Measurements from ENCODE around the gene TPSB2. TPM values are rescaled to one million over a fixed set of nuclear protein-coding genes. Genes with fewer than 3 reads are reported as not detected.

The TPSB2 gene
- total RNA-seq, 1 experiment from 2014 or later: not detected

DNA sequence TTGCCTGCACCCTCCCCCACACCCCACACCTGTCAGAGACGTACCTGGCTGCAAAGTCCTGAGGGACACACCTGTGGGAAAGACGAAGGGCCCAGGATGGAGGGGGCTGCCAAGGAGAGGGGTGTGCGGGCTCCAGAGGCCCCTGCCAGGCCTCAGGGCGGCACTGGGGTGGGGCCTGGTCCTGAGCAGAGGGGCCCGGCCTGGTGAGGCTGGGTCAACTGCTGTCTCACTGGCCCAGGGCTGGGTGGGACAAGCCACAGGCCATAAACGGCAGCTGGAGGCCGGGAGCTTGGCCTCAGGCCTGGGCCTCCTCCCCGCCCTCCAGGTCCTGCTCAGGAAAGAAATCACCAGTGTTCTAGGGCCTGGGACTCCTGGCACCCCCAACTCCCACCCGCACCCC lies 5.4 kb downstream of the TPSB2 start:
- RAD21 ChIA-PET (ENCODE audit: low non-redundant PET in 1 of 2, low total read pairs in 2 of 2, uncharacterized antibody in 2 of 2, unreplicated experiment in 2 of 2): no interaction called here
- no peak overlapping the region for H3K27ac ChIP-seq (ENCODE audit: low read depth, low read length)
- POLR2A ChIA-PET: no interaction called here
- intact Hi-C loops (cut with micrococcal nuclease): no loop called here
- H4K20me1 ChIP-seq (ENCODE audit: insufficient read depth): no peaks in the 10 kb centered on the region
- H3K4me2 ChIP-seq (ENCODE audit: low read length): no peak overlapping the region
- TF ChIP-seq JUND (IDR thresholded peaks at IDR 0.05) (no peak), YY1 (IDR thresholded peaks at IDR 0.05; ENCODE audit: extremely low read depth, insufficient replicate concordance, low read depth, low read length) (no peak), SRF (IDR thresholded peaks at IDR 0.05; ENCODE audit: low read depth) (no peak), SIN3A (IDR thresholded peaks at IDR 0.05; ENCODE audit: low read depth) (no peak), POLR2A (IDR thresholded peaks at IDR 0.05; ENCODE audit: borderline replicate concordance, extremely low read depth, insufficient read depth, insufficient read length) (no peak), RAD21 (IDR thresholded peaks at IDR 0.05; ENCODE audit: low read depth) (no peak), CBX3 (IDR thresholded peaks at IDR 0.05; ENCODE audit: low read depth) (no peak), EZH2 (IDR thresholded peaks at IDR 0.05) (no peak), ELF1 (IDR thresholded peaks at IDR 0.05; ENCODE audit: borderline replicate concordance, low read depth) (no peak), EGR1 (IDR thresholded peaks at IDR 0.05; ENCODE audit: low read depth) (no peak), ZFX (IDR thresholded peaks at IDR 0.05) (no peak), REST (IDR thresholded peaks at IDR 0.05; ENCODE audit: low read depth) (no peak), FOSL1 (IDR thresholded peaks at IDR 0.05; ENCODE audit: low read depth) (no peak), TCF7L2 (IDR thresholded peaks at IDR 0.05; ENCODE audit: borderline replicate concordance, extremely low read depth, insufficient read depth, insufficient read length) (no peak), MAX (IDR thresholded peaks at IDR 0.05) (no peak), ZNF274 (IDR thresholded peaks at IDR 0.05; ENCODE audit: low read depth, low read length) (no peak)
- TF ChIP-seq, protein P1, sequence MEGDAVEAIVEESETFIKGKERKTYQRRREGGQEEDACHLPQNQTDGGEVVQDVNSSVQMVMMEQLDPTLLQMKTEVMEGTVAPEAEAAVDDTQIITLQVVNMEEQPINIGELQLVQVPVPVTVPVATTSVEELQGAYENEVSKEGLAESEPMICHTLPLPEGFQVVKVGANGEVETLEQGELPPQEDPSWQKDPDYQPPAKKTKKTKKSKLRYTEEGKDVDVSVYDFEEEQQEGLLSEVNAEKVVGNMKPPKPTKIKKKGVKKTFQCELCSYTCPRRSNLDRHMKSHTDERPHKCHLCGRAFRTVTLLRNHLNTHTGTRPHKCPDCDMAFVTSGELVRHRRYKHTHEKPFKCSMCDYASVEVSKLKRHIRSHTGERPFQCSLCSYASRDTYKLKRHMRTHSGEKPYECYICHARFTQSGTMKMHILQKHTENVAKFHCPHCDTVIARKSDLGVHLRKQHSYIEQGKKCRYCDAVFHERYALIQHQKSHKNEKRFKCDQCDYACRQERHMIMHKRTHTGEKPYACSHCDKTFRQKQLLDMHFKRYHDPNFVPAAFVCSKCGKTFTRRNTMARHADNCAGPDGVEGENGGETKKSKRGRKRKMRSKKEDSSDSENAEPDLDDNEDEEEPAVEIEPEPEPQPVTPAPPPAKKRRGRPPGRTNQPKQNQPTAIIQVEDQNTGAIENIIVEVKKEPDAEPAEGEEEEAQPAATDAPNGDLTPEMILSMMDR (IDR thresholded peaks at IDR 0.05 in 2 of 3, conservative IDR thresholded peaks at IDR 0.05 in 1 of 3; ENCODE audit: borderline replicate concordance in 1 of 3, insufficient read depth in 1 of 3, low read depth in 2 of 3, low read length in 2 of 3): no peak
- BruUV-seq (replicated peaks): no TSS peak
- no peak overlapping the region for H2AFZ ChIP-seq (ENCODE audit: low read depth, low read length, poor library complexity, severe bottlenecking)
- H3K9me3 ChIP-seq (ENCODE audit: control insufficient read depth in 1 of 2, insufficient read depth in 1 of 2, low read depth in 1 of 2, low read length in 2 of 2): no peaks in the 10 kb centered on the region
- no peaks in the 10 kb centered on the region for H3K9me2 ChIP-seq (ENCODE audit: insufficient read depth)
- H3K79me2 ChIP-seq (ENCODE audit: insufficient read depth, low read length): no peaks in the 10 kb centered on the region
- CTCF ChIA-PET: no interaction called here
- no peaks in the 10 kb centered on the region for H3K36me3 ChIP-seq (ENCODE audit: control insufficient read depth in 1 of 2, insufficient read depth in 2 of 2, low read length in 2 of 2)
- ATAC-seq: no peak
- H3K4me3 ChIP-seq (replicated peaks in 1 of 2; ENCODE audit: low read depth in 1 of 2, low read length in 2 of 2): no peak overlapping the region
- H3K4me1 ChIP-seq (ENCODE audit: control insufficient read depth in 1 of 2, insufficient read depth in 2 of 2, low read length in 2 of 2): no peaks in the 10 kb centered on the region
- no peak overlapping the region for H3K9ac ChIP-seq (ENCODE audit: low read length)
- DNase-seq (ENCODE audit: low read depth, low spot score): no peak
- no peaks in the 10 kb centered on the region for H3K27me3 ChIP-seq (ENCODE audit: insufficient read depth, low read length)
